HepG2 (cell line): Measurements from ENCODE around the gene CSNK1D. TPM values are rescaled to one million over a fixed set of nuclear protein-coding genes. Genes with fewer than 3 reads are reported as not detected.

Source experiments
- CSRNP2 ChIP-seq: sonication (generic); formaldehyde crosslinking; conservative IDR thresholded peaks from 2 replicates; pipeline ENCODE4 v1.8.0; 2022; ENCODE audit warnings: low read depth, missing genetic modification reagents
- EP300 ChIP-seq, 3 experiments: sonication (generic) in 1 of 3; formaldehyde crosslinking in 1 of 3; IDR thresholded peaks; 2 replicates each; pipeline versions ENCODE4 v1.5.1 to v1.6.1; 2011 to 2020; ENCODE audit warnings: low read depth in 2 of 3, low read length in 2 of 3, borderline replicate concordance in 1 of 3, improper control_type of control experiment in 1 of 3, mild to moderate bottlenecking in 1 of 3, missing genetic modification reagents in 1 of 3, moderate library complexity in 1 of 3
- IRF9 ChIP-seq: sonication (generic); formaldehyde crosslinking; IDR thresholded peaks from 2 replicates; pipeline ENCODE4 v1.8.0; 2022; ENCODE audit warnings: missing genetic modification reagents, mild to moderate bottlenecking, borderline replicate concordance
- NKX3-1 ChIP-seq: sonication (generic); formaldehyde crosslinking; IDR thresholded peaks from 2 replicates; pipeline ENCODE4 v1.5.0; 2020; ENCODE audit warnings: missing genetic modification reagents
- PLRG1 ChIP-seq: fragments of 450-650 bp; conservative IDR thresholded peaks from 2 replicates; pipeline ENCODE4 v1.6.1; 2016
- TBP ChIP-seq: sonication (generic); formaldehyde crosslinking; IDR thresholded peaks from 2 replicates; pipeline ENCODE4 v1.5.0; 2020; ENCODE audit warnings: missing genetic modification reagents
- TEAD2 ChIP-seq: sonication (generic); formaldehyde crosslinking; IDR thresholded peaks from 2 replicates; pipeline ENCODE4 v1.9.0; 2021; ENCODE audit warnings: missing genetic modification reagents
- TFDP1 ChIP-seq: IDR thresholded peaks from 2 replicates; pipeline ENCODE4 v1.6.1; 2016; ENCODE audit warnings: missing compliant biosample characterization, missing genetic modification reagents, borderline replicate concordance
- THRA ChIP-seq: sonication (generic); formaldehyde crosslinking; IDR thresholded peaks from 2 replicates; pipeline ENCODE4 v1.4.0; 2020; ENCODE audit warnings: missing genetic modification reagents, borderline replicate concordance
- XBP1 ChIP-seq: sonication (generic); formaldehyde crosslinking; IDR thresholded peaks from 2 replicates; pipeline ENCODE4 v1.5.0; 2020; ENCODE audit warnings: missing genetic modification reagents
- ZMYM4 ChIP-seq: sonication (generic); formaldehyde crosslinking; IDR thresholded peaks from 2 replicates; pipeline ENCODE4 v1.8.1; 2023; ENCODE audit warnings: mild to moderate bottlenecking, missing genetic modification reagents
- ZNF18 ChIP-seq: sonication (generic); formaldehyde crosslinking; IDR thresholded peaks from 2 replicates; pipeline ENCODE4 v1.8.0; 2022; ENCODE audit warnings: mild to moderate bottlenecking, missing genetic modification reagents; ENCODE audit not compliant: insufficient replicate concordance
- ZNF230 ChIP-seq: sonication (generic); formaldehyde crosslinking; IDR thresholded peaks from 2 replicates; pipeline ENCODE4 v1.4.0; 2020; ENCODE audit warnings: mild to moderate bottlenecking, missing genetic modification reagents
- ZNF513 ChIP-seq: sonication (generic); formaldehyde crosslinking; conservative IDR thresholded peaks from 2 replicates; pipeline ENCODE4 v1.5.0; 2020; ENCODE audit warnings: missing genetic modification reagents
- ZSCAN30 ChIP-seq: sonication (generic); formaldehyde crosslinking; IDR thresholded peaks from 2 replicates; pipeline ENCODE4 v1.5.0; 2020; ENCODE audit warnings: mild to moderate bottlenecking, missing genetic modification reagents
- ZSCAN9 ChIP-seq: IDR thresholded peaks from 2 replicates; pipeline ENCODE4 v1.6.1; 2016; ENCODE audit warnings: borderline replicate concordance
- polyA plus RNA-seq, 8 experiments: library from polyadenylated mRNA; depleted of rRNA in 3 of 8; stranded (reverse) in 7 of 8; unstranded in 1 of 8; fragments of >200 nt; fragmentation: Illumina TruSeq in 4 of 8; extraction: Trizol in 4 of 8; gene quantifications; 2 replicates each; pipeline versions ENCODE4 v1.2.1 to v1.2.3, GENCODE V29; 2011 to 2016; ENCODE audit warnings: low read depth in 4 of 8, missing spikeins in 1 of 8, mixed read lengths in 1 of 8; ENCODE audit not compliant: insufficient read depth in 1 of 8
- total RNA-seq, 5 experiments: library from RNA; depleted of rRNA; stranded (reverse); fragments of >200 nt; fragmentation: Illumina TruSeq; extraction: Trizol; gene quantifications; 2 replicates each; pipeline ENCODE4 v1.2.3, GENCODE V29; 2016; ENCODE audit warnings: low read depth in 1 of 5
- TF ChIP-seq, protein P1 (sequence below): sonication (generic); formaldehyde crosslinking; IDR thresholded peaks from 2 replicates; pipeline ENCODE4 v1.9.0; 2021; ENCODE audit warnings: missing genetic modification reagents, borderline replicate concordance

The CSNK1D gene
- total and polyA plus RNA-seq, 2 of the 13 experiments (the other 11 are each of a cell fraction or from before 2014, with no cell fraction given), result 31.5 to 128 TPM

GRCh38 chr17:82320140-82320840 lies 46.8 kb upstream of the CSNK1D start (continued):
- no peak for TF ChIP-seq TFDP1 (CRISPR knock-in tag)
- TF ChIP-seq, protein P1, sequence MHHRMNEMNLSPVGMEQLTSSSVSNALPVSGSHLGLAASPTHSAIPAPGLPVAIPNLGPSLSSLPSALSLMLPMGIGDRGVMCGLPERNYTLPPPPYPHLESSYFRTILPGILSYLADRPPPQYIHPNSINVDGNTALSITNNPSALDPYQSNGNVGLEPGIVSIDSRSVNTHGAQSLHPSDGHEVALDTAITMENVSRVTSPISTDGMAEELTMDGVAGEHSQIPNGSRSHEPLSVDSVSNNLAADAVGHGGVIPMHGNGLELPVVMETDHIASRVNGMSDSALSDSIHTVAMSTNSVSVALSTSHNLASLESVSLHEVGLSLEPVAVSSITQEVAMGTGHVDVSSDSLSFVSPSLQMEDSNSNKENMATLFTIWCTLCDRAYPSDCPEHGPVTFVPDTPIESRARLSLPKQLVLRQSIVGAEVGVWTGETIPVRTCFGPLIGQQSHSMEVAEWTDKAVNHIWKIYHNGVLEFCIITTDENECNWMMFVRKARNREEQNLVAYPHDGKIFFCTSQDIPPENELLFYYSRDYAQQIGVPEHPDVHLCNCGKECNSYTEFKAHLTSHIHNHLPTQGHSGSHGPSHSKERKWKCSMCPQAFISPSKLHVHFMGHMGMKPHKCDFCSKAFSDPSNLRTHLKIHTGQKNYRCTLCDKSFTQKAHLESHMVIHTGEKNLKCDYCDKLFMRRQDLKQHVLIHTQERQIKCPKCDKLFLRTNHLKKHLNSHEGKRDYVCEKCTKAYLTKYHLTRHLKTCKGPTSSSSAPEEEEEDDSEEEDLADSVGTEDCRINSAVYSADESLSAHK (CRISPR knock-in tag), result no peak
- no peak for TF ChIP-seq PLRG1
- TF ChIP-seq THRA (CRISPR knock-in tag), result peak; percentile 38; the same call in 1 of the 2 replicates
- no peak for TF ChIP-seq CSRNP2 (CRISPR knock-in tag)
- 0 out of 2 replicates have a peak, but pooled peaks have one; percentile 49 for TF ChIP-seq ZSCAN9
- TF ChIP-seq ZSCAN30 (CRISPR knock-in tag), result no peak
- peak; percentile 62; the same call in 1 of the 2 replicates for TF ChIP-seq ZNF230 (CRISPR knock-in tag)
- no peak for TF ChIP-seq NKX3-1
- TF ChIP-seq IRF9, result 0 out of 2 replicates have a peak, but pooled peaks have one; percentile 52
- no peak for TF ChIP-seq TEAD2 (CRISPR knock-in tag)
- no peak for TF ChIP-seq EP300 (IDR thresholded peaks at IDR 0.05; ENCODE audit: low read depth in 2 of 2, low read length in 2 of 2)
- 0 out of 2 replicates have a peak, but pooled peaks have one; percentile 4 for TF ChIP-seq EP300 (CRISPR knock-in tag; IDR thresholded peaks at IDR 0.05; ENCODE audit: borderline replicate concordance)
- no peak for TF ChIP-seq ZNF18 (CRISPR knock-in tag)
- TF ChIP-seq ZNF513, result no peak
- TF ChIP-seq ZMYM4 (CRISPR knock-in tag), result no peak; the same call in 1 of the 2 replicates
- no peak for TF ChIP-seq TBP (CRISPR knock-in tag)
- TF ChIP-seq XBP1, result no peak
